Germinal center (tissue), 1 donor: ENCODE data around the gene CGB2.

Experiments used
- DNase-seq: peaks from one replicate; pipeline ENCODE4 v3.0.0; 2012; ENCODE audit warnings: mixed read lengths, low spot score

Gene CGB2

DNA sequence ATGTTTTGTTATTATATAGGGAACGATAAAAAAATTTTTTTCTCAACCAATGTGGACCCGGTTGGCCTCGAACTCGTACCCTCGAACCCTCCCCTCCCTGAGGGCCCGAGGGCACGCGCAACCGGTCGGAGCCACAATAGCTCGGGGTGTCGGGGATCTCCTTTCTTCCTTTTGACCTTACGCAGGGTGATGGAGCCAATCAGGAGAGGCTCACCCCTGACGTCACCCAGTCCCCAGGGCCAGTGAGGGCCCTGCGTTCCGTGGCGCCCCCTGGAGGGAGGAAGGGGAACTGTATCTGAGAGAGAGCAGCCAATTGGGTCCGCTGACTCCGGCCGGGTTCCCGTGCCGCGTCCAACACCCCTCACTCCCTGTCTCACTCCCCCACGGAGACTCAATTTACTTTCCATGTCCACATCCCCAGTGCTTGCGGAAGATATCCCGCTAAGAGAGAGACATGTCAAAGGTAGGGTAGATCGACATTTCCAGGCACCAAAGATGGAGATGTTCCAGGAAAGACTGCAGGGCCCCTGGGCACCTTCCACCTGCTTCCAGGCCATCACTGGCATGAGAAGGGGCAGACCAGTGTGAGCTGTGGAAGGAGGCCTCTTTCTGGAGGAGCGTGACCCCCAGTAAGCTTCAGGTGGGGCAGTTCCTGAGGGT is at the start of gene CGB2:
Gene CGB2, plus strand, starts transcription at position 249 of the 660 bp plus-strand sequence. Its CDS starts 206 bp downstream, at position 455.
- peak; percentile 38 for DNase-seq

DNA sequence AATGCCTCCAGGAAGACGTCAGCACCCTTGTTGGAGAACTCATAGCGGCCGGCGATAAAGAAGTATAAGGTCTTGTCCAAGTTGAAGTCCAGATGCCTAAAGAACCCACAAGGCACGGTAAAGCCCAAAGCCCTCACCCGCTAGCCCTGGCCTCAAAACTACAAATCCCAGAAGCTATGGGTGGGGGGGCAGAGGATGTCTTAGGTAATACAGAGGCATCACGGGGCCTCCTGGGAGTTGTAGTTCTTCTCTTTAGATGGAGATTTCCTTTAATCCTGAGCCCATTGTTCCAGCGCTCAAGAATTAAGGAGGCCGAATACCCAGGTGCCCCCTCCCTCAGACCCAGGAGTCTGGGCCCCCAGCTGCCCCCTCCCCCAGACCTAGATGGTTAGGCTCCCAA is 49.4 kb upstream of the CGB2 start:
- DNase-seq: no peak

DNA sequence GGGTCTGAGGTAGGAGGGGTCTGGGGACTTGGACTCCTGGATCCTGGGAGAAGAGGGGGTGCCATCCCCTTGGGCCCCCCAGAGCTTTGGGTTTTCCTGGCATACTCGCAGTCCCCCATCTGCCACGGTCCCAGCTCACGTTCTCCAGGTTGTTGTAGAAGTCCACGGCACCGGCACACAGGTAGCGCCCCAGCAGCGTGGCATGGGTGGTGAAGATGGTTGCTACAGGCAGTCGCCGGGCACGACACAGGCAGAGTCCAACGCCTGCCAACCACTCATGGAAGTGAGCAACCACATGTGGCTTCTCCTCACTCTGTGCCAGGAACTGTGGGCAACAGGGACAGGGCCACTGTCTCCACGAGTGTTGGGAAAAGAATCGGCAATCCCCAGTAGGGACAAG is 46.0 kb upstream of the CGB2 start:
- no peak for DNase-seq

DNA sequence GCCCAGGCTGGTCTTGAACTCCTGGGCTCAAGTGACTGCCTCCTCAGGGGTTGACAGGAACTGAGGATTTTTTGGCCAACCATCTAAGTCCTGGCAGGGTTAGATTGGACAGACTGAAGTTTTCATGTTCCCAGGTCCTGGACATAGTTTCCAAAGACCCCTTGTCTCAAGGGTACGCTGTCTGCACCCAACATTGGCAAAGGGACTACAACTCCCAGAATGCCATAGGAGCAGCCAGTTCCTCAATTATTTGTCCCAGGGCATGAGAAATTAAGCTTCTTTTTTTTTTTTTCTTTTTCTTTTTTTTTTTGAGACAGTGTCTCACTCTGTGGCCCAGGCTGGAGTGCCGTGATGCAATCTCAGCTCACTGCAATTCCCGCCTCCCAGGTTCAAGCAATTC is 45.5 kb upstream of the CGB2 start:
- DNase-seq: no peak

DNA sequence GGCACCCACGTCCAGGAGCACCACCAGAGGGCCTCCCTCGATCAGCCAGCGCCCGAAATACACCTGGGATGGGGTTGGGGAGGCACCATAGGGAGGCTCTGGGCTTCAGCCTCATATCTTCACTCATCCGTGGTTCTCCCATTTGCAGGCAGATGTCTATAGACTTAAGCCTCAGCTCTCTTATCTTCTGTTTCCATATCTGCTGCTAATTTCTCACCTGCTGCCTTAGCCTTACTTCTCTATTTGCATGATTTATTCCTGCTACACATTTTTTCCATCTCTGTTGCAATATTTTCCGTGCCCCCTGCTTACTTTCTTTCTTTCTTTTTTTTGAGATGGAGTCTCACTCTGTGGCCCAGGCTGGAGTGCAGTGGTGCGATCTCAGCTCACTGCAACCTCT is 44.4 kb upstream of the CGB2 start:
- no peak for DNase-seq

DNA sequence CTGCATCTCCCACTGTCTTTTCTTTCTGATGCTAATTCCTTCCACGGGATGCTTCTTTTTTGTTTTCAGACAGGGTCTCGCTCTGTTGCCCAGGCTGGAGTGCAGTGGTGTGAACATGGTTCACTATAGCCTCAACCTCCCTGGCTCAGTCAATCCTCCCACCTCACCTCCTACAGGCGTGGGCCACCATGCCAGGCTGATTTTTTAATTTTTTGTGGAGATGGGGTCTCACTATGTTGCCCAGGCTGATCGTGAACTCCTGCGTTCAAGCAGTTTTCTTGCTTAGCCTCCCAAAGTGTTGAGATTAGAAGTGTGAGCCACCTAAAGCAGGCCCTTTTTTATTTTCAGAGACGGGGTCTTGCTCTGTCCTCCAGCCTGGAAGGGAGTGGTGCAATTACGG is 43.4 kb upstream of the CGB2 start:
- no peak for DNase-seq

DNA sequence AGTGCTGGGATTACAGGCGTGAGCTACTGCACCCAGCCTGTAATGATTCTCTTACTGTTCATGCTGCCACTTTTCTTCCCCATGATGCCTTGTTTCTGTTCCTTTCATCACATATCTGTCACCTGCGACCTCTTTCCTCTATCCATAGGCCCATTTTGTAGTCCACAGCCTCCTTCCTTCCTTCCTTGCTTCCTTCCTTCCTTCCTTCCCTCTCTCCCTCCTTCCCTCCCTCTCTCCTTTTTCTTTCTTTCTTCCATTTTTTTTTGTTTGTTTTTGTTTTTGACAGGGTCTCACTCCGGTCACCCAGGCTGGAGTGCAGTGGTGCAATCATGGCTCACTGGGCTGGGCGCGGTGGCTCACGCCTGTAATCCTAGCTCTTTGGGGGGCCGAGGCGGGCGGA is 42.8 kb upstream of the CGB2 start:
- no peak for DNase-seq

DNA sequence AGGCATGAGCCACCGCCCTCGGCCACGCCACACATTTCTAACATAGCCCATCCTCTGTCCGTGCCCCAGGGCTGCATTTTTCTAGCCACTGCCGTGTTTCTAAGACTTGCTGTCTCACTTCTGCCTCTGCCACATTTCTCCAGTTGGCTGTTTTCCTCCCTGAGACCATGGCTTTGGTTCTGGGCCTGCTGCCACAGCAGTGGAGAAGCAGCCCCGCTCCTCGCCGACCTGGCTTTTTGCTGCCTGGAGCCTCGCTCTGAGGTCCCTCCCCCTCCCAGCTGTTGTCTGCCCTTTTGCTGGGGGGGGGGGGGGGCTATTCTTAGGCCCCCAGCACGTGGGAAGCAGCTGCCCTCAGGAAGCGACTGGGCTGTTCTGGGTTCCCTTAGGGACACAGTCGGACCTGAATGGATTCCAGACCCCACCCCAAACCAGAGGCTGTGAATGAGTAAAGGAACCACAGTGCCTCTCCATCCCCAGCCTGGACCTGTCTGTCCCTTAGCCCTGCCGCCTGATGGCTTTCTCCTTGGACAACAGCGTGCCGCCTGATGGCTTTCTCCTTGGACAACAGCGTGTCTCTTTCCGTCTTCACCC is 41.9 kb upstream of the CGB2 start:
- DNase-seq: no peak

DNA sequence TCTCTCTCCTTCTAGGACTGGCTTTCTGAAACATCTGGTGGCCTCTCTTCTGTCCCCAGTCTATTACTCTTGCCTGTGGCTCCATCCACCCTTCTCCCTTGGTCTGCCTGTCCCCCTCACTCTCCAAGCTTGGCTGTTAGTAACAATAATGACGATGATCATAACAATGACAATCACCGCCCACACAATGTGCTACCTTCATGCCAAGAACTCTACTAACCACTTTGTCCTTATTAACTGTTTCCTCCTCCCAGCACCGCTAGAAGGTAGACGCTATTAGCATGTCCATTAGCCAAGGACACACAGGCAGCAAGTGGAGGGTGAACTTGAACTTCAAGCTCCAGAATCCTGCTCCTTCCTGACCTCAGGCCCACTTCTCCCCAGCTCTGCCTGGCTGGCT is 41.3 kb upstream of the CGB2 start:
- DNase-seq: no peak

DNA sequence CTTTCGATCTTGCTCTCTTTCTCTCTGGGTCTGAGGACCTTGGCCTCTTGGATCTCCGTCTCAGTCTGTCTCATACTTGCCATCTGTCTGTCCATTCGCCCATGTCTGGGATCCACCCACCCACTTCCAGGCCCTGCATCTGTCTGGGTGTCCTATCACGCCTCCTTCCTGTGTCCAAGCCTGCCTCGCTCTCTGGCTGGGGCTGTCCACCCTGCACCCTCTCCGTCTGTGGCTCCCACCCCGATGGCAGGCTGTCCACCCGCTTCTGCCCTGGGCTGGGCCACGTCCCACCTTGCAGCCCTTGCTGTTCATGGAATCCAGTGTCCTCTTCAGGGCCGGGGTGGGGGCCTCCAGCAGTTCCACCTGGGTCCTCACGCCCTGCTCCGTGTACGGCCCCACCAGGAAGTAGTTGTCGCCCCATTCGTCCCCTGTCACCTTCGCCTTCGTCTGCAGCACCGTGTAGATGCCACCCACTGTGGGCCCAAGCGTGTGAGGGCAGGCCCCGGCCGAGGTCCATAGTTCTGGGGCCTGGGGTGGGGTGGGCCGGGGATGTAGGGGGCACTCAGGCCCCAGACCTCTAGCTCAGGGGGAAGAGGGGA is 40.6 kb upstream of the CGB2 start:
- DNase-seq: no peak

DNA sequence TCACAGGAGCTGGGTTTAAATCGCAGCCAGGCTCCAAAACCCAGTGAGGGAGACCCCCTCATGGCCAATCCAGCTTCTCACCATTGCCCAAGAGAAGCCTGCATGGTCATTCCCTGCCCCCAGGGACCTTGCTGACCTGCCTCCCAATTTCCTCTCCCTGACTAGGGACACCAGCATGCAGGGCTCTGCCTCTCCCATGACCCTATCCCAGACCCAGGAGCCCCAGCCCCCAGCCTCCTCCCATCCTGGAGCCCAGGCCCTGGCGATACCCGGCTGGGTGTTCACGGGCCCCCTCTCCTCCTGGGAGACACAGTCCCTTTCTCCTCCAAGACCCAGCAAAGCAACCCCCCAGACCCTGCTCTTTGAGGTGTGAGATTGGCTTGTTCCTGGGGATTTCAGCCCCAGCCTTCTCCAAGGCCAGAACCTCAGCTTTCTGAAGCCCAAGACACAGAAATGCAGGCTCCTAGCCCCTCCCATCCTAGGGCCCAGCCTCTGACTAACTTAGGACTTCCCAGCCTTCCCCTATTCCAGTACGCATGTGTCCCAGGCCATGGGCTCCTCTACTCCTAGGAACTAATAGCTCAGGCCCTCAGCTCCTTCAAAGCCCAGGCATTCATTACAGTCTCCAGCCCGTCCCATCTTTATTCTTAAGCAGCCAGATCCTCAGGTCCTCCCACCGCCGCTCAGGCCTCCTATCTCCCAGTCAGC is 39.7 kb upstream of the CGB2 start:
- no peak for DNase-seq

DNA sequence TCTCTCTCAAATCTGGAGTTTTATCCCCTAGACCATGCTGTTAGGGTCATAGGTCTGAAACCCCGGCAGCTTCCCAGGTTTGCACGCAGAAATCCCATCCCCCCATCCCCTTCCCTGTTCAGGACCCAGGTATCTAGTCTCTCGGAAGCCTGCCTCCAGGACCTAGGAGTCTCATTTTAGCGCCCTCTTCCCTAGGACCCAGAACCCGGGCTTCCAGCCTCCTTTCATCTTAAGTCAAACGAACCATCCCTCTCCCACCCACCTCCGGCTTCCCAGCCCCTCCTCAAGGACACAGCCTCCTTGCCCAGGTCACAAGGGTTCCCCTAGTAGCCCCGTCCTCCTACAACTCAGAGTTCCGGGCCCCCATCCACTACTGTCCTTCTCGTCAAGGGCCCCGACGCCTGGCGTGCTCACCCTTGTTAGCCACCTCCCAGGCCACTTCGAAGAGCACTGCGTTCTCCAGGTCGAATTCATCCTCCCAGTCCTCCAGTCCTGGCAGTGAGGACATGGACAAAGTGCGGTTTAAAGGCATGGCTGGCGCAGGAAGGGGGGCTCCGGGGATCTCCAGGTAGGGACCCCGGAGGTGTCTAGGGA is 39.0 kb upstream of the CGB2 start:
- DNase-seq: peak; percentile 17

DNA sequence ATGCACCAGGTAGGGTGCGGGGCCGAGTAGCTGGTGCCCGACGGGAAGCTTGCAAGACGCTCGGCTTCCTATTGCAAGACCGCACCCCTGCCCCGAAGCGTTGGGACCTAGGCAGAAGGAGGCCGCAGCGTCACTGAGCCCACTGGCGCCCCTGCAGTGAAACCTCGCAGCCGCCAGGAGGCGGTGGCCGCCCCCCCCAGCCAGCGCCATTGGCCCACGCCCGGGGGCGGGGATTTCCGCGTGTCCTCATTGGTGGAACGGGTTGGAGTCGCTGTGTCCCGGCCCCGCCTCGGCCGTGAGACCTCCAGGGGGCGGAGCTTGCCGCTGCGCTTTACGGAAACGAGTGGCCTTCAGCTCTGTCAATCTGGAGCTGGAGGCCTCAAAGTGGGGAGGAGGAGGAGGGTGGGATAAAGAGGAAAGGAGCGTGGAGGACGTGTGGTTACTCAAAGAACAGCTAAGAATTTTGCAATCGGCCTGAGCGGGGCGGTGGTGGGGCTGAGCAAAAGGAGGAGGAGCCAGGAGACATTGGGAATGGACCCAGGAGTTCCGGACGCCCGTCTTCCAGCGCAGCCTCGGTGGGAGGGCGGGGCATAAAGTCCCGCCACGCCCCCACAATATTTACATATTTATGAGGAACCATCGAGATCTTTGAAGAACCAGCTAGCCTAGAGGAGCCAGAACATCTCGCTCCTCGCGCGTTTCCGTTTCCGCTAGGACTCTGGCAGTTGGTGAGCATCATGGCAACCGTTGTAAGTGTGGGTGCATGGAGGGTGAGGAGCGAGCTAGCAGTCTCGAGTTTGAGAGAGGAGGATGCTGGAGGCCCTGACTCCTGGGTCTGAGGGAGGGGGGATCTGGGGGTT is 38.3 kb upstream of the CGB2 start, which contains the start of the genes GYS1 and RUVBL2:
Gene GYS1, minus strand, starts transcription at position 135 of the 860 bp plus-strand sequence. CDS start 197 bp downstream, outside the sequence.
Gene RUVBL2, plus strand, starts transcription at position 713 of the 860 bp plus-strand sequence. Its CDS starts 25 bp downstream, at position 738.
- peak; percentile 99 for DNase-seq

DNA sequence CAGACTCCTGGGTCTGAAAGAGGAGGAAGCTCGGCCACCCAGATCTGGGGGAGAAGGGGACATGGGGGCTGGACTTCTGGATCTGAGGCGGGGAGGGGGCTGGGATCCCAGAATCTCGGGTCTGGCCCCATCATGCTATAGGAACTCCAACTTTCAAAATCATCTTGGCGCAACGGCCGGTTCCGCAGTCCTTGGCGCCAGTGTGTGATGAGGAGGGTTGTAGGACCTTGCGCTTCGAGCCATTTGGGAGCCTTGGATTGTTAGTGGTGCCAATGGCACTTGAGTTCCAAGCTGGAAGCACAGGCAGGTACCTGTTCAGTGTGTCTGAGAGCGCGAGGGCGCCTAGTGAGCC is 37.7 kb upstream of the CGB2 start:
- DNase-seq: no peak

DNA sequence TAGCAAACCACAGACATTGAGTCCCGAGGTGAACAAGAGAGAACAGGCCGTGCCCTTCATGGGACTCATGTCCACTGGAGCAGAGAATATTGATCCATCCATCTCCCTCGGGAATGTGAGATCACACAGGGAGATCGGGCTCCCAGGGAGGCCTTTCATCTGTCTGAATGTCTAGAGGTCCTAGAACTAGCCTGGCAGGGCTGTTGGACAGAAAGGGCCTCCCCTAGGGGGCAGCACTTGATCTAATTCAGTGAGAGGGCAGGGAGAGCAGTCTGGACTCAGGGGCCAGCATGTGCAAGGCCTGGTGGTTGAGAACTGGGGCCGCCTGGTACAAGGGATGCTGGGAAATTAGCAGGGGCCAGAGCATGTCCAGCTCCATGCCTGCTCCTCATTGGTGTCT is 33.7 kb upstream of the CGB2 start:
- peak; percentile 27 for DNase-seq

DNA sequence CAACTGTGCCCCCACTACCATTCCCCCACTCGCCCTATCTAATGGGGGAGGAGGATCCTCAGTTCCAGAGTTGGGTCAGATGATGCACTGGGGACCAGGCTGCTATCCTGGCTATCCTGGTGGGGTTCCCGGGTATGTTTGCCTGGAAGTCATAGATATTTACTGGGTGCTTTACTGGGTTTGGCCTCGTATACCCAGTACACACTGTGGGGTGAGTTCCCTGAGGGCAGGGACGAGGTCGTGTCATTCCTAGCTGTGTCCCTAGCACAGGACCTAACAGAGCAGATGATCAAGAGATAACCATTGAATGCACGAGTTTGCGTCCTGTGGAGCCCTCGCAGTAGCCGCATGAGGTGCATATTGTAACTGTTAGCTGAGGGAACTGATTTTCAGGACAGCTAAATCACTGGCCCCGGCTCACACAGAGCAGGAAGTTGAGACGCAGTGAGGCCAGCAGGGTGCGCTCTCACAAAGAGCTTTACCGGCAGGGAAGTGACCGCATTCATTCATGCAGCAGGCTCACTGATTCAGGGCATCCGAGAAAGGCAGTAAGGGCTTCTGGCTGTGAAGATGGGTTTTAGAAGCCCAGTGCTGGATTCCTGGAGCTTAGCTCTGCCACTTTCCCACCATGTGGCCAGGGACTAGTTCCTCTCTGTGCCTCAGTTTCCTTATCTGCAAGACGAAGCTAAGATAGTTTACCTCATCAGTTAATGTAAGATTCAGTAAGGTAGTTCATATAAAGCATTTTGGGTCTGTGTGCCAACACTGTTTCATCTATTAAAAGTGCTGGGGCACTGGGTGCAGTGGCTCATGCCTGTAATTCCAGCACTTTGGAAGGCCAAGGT is 32.0 kb upstream of the CGB2 start:
- peak; percentile 63 for DNase-seq

DNA sequence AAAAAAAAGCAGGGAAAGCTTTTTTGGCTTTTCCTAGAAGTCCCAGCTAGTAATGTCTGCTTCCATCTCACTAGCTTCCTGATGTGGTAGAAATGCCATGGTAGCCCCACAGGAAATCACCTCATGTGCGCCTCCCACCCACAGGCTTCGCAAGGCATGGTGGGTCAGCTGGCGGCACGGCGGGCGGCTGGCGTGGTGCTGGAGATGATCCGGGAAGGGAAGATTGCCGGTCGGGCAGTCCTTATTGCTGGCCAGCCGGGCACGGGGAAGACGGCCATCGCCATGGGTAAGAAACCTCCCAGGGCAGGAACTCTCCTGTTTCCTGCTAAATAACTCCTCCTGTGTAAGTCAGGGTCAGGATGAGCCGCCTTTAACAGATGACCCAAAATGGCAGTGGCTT is 27.6 kb upstream of the CGB2 start:
- no peak for DNase-seq

DNA sequence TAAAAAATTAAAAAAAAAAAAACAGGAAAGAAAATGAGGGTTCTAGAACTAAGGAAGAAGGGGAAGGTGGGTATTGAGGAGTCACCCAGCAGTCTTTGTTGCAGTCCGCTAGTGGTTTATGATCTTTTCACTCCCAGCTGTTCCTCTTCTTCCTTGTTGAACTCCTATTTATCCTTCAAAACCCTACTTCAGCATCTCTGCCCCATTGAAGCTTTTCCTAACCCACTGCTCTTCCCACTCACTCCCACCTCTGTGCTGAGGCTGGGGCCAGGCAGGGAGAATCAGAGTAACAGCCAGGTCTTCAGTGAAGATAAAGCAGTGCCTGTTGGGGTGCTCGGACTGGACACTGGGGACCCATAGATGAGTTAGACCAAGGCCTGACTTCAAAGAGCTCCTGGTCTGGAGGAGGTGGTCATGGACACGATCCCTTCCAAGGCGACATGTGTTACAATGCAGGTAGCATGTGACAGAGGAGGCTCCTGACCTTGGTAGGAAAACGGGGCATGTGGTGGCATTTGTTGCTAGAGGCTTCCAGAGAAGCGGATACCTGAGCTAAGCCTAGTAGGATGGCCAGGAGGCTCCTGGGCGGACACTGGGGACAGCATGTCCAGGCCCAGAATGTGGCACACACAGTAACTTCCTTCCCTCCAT is 26.6 kb upstream of the CGB2 start:
- DNase-seq: no peak

DNA sequence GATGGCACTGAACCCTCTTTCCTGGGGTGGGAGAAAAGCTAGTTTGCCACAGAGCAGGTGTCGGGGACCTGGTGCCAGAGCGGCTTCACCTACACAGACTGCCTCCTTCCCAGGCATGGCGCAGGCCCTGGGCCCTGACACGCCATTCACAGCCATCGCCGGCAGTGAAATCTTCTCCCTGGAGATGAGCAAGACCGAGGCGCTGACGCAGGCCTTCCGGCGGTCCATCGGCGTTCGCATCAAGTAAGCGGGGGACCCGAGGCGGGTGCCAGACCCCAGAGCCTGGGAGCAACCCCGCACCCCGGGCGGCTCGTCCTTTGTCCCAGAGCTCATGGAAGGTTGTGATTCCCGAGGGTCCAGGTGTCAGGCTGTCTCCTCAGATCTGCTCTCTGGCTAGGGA is 24.8 kb upstream of the CGB2 start:
- no peak for DNase-seq

DNA sequence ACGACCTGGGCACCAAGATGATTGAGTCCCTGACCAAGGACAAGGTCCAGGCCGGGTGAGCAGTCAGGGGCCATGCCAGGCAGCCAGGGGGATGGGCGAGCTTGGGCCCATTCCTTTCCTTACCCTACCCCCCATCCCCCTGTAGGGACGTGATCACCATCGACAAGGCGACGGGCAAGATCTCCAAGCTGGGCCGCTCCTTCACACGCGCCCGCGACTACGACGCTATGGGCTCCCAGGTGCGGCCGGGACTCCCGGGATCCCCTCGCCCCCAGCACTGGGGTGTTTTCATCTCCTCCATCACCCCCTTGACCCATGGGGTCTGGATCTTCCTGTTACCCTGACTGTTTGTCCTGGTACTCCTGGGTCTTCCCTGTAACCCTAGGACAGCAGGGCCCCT is 21.9 kb upstream of the CGB2 start:
- no peak for DNase-seq
